HG02943 (cell line): ENCODE data around the gene GALNTL6.
"Not testable (repeated sequence)": the region's sequence is repeated elsewhere in the genome, so short reads cannot be mapped to it uniquely, and the experiment has no call there.

Source experiments
- ATAC-seq: cut with Tn5 transposase; IDR thresholded peaks from one replicate; pipeline ENCODE4 v1.9.1; 2021; ENCODE audit warnings: mild to moderate bottlenecking, low read depth, moderate library complexity; ENCODE audit not compliant: unreplicated experiment

The GALNTL6 gene

DNA sequence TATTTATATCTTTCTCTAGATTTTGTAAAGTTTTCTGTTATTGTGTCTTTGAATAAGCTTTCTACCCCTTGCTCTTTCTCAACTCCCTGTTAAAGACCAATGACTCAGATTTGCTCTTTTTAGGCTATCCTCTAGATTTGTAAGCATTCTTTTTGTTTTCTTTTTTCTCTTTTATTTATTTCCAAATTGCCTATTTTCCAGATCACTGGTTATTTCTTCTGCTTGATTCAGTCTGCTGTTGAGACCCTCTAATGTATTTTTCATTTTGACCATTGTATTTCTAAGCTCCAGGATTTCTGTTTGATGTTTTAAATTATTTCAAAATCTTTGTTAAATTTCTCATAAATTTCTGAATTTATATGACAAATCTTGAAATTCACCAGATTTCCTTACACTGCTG lies 892.8 kb downstream of the GALNTL6 start:
- ATAC-seq = no peak

DNA sequence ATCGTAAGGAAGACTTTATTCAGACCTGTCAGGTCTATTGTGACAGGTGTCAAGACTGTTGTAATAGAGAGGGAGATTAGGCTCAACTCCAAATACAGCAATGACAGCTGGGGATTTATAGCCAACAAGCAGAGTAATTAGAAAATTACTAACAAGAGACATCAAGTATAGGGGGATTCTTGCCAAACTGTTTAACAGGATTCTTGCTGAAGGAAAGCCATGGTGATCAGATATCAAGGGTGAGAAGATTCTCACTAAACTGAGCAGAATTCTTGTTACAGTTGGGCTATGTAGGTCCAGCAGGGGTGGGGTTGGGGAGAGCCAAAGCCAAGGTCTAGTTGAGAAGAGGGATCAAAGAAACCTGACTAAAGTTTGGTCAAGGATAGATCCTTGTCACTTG lies 894.4 kb downstream of the GALNTL6 start:
- ATAC-seq = no peak

DNA sequence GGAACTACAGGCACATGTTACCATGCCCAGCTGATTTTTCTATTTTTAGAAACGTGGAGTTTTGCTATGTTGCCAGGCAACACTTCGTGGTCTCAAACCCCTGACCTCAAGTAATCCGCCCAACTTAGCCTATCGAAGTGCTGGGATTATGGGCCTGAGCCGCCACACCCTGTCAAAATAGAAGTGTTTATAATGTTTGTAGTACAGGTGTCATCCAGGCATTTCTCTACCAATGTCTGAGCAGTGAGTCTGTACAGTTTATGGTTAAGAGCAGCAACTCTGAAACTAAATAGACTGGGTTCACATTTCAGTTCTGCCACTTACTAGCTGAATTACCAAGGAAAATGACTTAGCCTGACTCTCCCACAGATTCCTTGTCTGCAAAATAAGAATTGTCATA lies 895.0 kb downstream of the GALNTL6 start:
- ATAC-seq = no peak

DNA sequence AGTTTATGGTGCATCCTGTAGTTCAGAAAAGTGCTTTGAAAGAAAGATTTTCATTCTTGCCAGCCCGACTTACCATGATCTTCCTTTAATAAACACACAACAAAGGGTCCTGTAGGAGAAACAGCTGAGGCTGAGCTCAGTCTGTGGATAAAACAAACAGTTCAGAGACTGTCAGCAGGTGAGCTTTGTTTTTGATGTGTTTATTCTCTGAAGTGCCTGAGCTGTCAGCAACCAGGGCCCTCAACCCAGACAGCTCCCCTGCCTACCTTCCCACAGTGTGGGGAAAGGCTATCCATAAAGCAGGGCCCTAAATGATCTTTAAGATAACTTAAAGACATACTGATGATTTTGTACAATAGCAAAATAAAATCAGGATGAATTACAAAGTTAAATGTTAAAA lies 896.2 kb downstream of the GALNTL6 start:
- no peak for ATAC-seq

DNA sequence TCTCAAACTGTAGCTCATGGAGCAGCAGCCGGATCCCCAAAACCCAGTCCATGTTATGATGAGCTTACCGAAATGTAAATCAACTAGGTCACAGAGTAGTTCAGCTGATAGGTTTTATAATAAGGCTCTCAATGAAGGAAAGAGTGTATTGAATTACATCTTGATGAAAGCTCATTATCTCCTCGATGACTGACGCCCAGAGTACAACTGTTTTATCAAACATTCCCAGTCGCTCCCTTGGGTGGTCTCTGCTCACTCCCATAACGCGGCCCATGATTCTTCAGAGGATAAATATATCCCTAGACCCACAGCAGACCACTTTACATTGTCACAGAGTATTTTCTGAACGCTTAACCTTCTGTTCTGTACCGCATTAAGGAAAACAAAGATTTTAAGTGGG lies 903.1 kb downstream of the GALNTL6 start:
- no peak for ATAC-seq

DNA sequence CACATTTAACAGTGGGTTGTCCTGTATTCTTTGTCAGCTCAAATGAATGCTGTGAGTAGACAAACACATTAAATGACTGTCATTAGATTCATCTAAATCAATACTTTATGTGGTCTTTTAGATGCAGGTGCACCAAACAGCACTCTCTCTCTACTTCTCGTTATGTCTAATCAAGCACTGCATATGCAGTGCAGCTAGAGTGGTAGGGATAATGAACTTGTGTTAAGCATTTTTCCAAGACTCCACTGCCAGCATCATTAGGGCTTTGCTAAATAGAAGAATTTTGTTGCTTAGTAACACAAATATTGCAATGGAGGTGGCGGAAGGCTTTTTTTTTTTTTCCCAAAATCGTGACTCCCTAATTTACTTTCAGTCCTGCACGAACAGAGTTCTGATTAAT lies 908.5 kb downstream of the GALNTL6 start:
- no peak for ATAC-seq

DNA sequence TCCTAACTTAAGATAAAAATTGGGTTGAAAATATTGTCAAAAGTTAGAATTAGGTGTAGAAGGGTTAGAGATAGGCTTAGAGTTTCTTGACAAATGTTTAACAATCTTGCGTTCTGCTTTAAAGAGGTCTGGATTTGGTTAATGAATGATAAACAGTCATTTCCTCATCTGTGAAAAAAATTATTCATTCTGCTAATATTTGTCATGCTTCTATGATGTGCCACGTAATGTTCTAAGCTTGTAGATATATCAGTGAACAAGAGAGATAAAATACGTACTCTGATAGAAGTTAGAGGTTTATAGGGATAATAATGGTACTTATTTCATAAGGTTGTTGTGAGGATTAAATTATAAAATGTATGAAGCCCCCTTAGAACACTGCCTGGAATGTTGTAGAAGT lies 912.4 kb downstream of the GALNTL6 start:
- ATAC-seq = no peak

DNA sequence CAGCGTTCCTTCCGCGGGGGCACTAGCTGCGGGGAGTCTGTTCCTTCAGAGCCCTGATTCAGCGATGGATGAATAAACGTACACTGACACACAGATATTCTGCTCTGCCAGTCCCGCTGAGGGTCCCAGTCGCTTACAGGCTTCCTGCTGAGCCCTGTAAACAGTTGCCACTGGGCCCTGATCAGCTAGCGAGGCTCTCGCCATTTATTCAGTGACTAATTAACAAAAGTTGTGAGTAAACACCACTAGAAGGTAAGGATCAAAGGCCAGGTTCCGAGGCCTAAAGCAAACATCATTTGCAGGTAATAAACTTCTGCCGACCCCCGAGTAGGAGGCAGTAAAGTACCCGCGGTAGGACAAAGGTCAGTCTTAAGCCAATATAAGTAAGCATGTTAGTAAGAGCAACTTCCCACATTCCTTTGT lies 912.8 kb downstream of the GALNTL6 start:
- no peak for ATAC-seq

DNA sequence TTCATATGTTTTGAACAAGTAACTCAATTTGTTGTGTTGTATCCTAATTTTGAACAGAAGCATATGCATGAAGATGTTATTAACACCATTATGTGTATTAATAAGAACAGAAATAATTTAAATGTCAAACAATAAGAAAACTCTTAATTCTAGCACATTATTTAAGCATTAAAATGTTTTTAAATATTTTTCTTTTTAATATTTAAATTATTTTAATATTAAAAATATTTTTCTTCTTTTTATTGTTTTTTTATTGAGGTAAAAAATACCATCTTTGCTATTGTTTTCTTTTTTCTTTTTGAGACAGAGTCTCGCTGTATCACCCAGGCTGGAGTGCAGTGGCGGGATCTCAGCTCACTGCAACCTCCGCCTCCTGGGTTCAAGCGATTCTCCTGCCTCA lies 914.4 kb downstream of the GALNTL6 start:
- no peak for ATAC-seq

DNA sequence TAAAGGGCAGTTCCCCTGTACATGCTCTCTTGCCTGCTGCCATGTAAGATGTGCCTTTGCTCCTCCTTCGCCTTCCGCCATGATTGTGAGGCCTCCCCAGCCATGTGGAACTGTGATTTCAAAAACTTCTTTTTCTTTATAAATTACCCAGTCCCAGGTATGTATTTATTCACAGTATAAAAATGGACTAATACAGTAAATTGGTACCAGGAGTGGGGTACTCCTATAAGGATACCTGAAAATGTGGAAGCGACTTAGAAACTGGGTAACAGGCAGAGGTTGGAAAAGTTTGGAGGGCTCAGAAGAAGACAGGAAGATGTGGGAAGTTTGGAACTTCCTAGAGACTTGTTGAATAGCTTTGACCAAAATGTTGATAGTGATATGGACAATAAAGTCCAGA lies 920.4 kb downstream of the GALNTL6 start:
- not testable (repeated sequence) for ATAC-seq

DNA sequence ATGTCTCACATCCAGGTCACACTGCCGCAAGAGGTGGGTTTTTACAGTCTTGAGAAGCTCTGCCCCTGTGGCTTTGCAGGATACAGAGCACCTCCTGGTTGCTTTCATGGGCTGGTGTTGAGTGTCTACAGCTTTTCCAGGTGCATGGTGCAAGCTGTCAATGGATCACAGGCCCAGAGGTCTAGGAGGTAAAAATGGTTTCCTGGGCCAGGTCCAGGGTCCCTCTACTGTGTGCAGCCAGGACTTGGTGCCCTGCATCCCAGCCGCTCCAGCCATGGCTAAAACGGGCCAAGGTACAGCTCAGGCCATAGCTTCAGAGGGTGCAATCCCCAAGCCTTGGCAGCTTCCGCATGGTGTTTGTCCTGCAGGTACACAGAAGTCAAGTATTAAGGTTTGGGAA lies 921.4 kb downstream of the GALNTL6 start:
- ATAC-seq = no peak

DNA sequence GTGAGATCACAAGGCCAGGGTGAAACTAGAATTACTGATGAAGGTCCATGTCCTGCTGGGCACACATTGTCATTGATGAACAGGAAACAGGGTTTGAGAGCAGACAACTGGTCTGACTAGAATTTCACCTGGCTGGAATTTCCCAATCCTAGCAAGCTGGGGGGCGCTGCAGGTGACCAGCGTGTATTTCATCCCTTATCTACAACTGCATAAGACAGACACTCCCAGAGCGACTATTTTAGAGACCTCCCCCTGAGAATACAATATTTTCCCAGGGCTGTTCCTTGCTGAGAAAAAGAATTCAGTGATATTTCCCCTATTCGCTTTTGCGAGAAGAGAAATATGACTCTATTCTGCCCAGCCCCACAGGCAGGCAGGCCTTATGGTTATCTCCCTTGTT lies 922.8 kb downstream of the GALNTL6 start:
- ATAC-seq = no peak

DNA sequence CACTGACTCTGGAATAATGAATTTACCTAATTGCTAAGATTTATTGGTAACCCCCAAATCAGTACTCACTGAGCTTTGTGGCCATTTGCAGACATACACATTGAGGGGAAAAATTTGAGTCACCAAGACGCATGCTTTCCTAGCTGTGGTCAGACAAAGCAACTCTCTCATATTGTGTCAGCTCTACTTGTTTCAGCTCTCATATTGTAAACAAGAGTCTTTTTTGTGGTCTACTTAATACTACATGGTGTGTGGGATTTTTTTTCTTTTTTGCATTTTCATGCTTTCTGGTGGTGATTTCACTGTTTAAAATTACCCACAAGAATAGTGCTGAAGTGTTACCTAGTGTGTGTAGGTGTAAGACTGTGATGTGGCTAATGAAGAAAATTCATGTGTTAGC lies 927.2 kb downstream of the GALNTL6 start:
- ATAC-seq = peak; percentile 88

DNA sequence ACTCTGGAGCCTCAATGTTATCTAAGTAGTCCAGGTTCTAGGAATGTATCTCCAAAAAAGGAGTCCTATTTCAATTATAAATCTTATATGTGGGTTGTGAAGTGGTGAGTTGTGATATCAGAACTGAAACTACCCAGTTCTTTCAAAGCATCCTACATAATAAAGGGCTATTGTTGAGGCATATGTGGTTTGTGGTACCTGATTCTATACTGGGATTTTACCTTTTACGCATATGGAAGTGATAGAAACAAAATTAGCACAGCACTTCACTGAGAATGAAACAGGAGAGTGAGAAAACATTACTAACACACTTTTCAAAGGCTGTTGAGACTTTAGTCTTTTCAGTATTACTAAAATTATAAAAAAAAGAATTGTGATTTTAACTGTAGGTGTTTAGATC lies 937.7 kb downstream of the GALNTL6 start:
- ATAC-seq = peak; percentile 89

DNA sequence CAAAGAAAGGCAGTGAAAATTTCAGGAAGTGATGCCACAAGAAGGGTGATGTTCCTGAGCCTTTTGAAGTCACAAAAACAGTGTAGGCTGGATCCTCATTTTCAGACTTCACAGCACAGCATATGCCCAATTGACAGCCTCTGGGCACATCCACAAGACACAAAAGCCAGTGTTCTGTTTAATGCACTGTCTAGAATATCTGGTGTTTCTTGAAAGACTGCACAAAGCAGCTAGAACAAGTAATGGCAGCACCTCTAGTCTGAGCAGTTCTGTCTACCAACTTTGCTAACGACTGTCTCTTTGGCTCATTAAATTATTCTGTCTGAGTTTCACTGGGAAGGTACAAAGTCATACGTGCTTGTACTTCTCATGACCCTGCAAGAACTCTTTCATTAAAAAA lies 938.3 kb downstream of the GALNTL6 start:
- no peak for ATAC-seq

DNA sequence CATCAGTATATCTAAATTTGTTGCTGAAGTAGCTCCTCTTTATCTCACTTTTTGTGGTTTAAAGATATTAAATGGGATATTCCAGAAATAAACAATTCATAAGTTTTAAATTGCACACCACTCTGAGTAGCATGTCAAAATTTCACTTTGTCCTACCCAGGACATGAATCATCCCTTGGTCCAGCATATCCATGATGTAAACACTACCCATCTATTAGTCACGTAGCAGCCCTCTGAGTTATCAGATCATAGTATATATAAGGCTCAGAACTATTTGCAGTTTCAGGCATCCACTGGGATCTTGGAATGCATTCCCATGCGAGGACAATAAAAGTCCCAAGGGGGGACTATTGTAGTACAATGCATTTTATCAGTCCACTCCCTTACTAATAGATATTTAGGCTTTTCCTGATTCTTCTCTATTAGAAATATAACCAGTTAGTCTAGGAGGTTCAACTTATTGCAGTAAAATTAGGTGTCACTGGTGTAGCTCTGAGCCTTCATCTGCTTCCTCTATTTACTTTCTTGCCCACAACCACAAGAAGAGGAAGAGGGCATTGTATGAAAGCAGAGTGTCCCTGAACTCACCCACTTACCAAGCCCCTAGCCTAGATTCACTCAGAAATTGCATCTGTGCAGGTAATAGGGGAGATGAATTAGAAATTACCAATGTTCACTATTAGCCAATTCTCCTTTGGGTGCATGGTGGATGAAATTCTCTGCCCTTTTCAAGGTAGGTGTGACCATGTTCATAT lies 945.6 kb downstream of the GALNTL6 start:
- no peak for ATAC-seq

DNA sequence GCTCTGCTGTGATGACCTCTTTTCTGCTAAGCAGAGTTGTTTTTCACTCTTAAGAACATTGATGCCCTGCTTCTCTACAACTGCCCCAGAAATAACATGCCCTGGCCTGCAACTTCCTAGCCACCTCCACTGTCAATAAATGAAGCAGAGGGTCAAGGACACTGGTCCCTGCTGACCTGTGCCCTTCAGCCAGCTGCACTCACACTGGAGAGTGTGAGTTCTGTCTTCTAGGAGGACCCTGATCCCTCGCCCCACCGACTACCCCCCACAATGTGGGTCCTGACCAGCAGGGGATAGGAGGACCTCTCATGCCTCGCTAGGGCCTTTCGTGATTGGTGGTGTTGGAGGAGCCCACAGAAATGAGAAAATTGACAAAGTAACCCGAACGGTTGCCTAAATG lies 947.3 kb downstream of the GALNTL6 start:
- no peak for ATAC-seq

DNA sequence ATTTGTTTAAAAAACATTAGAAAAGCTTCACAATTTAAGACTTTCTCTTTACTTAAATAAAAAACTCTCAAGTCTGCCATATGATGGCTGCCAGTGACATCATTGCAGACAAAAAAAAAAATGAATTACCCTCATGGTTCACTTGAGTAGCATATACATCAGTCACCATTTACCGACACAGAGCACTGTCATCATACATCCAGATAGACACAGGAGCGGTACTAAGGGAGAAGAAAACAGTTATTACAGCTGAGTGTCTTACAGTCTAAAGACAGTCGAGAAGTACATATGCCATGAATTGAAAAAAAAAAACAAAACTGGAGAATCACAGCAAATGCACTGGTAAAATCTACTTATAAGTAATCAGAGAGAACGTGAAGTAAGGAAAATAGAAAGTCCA lies 949.7 kb downstream of the GALNTL6 start:
- ATAC-seq = no peak

DNA sequence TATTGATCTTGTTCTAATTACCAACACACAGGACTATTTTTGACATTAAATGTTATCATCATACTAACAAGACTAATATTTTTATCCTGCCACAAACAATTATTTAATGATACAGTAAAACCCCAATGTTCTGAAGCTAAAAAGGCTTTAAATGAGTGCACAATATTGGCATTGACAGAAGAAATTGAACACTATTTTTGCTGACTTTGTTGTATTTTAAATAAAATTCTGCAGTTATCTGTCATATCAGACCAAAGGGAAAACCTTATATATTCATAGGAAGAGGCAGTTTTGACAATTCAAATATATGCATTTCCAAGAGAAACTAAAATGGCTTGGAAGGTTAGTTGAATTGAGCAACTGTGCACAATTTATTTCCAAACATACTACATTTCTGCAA lies 957.6 kb downstream of the GALNTL6 start:
- no peak for ATAC-seq

DNA sequence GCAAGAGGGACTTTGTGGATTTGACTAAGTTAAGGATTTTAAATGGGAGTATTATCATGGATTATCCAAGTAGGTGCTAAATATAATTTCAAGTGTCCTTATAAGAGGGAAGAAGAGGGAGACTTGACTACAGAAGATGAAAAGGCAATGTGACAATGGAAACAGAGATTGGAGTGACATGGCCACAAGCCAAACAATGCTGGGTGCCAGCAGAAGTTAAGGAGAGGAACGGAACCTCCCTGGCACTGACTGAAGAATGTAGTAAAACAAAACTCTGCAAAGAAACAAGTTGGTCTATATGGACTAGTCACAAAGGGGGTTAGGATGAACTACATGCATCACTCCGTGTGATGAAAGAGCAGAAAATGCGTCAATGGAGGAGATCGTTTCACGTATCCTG lies 959.6 kb downstream of the GALNTL6 start:
- no peak for ATAC-seq

DNA sequence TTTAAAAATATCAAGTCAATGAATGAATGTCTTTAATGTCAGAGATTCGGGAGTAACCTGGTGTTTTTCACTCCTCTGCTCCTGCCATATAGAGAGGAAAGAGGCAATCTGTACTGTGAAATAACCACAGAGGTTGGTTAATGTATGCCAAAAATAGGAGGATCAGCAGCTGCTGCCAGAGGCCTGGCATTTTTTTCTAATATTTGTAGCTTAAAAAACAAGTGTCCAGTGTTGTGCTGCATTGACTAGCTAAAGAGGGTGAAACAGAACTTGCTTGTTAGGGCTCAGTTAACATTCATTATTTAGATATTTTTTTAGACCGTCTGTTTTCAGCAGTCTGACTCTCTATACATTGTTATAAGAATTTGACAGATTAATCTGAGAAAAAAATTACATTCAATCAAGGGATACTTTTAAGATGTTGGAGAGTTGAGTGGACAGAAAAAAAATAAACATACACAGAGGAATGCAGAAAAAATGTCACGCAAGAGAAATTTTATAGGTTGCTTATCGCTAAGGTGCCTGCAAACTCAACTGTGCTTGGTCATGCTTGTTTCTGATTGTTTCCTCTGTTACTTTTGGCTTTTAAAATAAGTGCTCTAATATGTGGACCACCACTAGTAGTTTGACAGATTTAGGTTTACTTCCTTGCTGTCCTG lies 963.1 kb downstream of the GALNTL6 start:
- no peak for ATAC-seq

DNA sequence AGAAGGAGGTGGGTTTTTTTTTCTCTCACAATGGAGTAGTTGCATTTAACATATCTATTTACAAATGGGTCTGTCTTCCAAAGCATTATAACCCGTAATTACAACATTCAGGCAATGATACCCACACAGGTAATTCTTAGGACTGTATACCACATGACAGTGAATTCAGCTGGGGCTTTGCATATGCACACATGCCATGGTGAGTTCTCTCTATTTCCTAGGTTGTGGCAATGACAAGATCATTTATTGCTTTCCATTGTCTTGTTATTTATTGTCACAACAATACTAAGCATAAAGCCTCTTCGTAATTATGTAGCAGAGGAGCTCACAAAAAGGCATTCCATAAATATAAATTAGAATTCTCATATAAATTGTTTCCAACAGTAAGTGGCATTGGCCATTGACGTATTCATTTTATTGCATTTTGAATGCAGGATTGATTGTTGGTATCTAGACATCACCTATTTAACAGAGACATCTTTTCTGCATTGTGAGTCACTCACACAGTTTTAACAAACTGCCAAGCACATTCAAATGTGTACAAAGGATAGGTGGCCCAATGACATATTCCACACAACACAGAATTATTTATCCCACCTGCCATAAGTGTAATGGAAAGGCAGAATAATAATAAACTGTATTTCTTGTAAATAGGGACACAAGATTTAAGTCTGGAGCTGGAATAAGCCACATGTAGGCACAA lies 964.7 kb downstream of the GALNTL6 start:
- no peak for ATAC-seq
